Neural cell (in vitro differentiated cells): Measurements from ENCODE around the gene TNFRSF8. TPM values are rescaled to one million over a fixed set of nuclear protein-coding genes. Genes with fewer than 3 reads are reported as not detected.

ENCODE experiments used
- H2AFZ ChIP-seq: fragments of 200-600, 300-800 bp; sonication (generic), shearing (Covaris generic); 2 replicates; pipeline ENCODE4 v1.6.0; 2014; ENCODE audit warnings: low read depth, mild to moderate bottlenecking, antibody characterized with exemption, low read length, moderate library complexity
- H3F3A ChIP-seq: fragments of 200-600 bp; shearing (Covaris generic); 2 replicates; pipeline ENCODE4 v1.6.1; 2016; ENCODE audit warnings: mild to moderate bottlenecking, moderate library complexity, mixed read lengths, antibody characterized with exemption, low read length; ENCODE audit not compliant: insufficient read depth, poor library complexity, severe bottlenecking
- H3K27ac ChIP-seq: fragments of 200-600, 300-800 bp; sonication (generic), shearing (Covaris generic); 2 replicates; pipeline ENCODE4 v1.5.1; 2014; ENCODE audit warnings: mild to moderate bottlenecking, low read length, moderate library complexity
- H3K27me3 ChIP-seq: fragments of 300-800, 200-600 bp; sonication (generic), shearing (Covaris generic); 2 replicates; pipeline ENCODE4 v1.6.0; 2014; ENCODE audit warnings: mild to moderate bottlenecking, low read depth, low read length, moderate library complexity; ENCODE audit not compliant: insufficient read depth
- H3K36me3 ChIP-seq: fragments of 300-800, 200-600 bp; sonication (generic), shearing (Covaris generic); 2 replicates; pipeline ENCODE4 v1.5.1; 2014; ENCODE audit warnings: mild to moderate bottlenecking, antibody characterized with exemption, low read length, moderate library complexity; ENCODE audit not compliant: insufficient read depth
- H3K4me2 ChIP-seq: fragments of 300-800, 200-600 bp; sonication (generic), shearing (Covaris generic); 2 replicates; pipeline ENCODE4 v1.6.0; 2014; ENCODE audit warnings: mild to moderate bottlenecking, low read length
- H3K4me3 ChIP-seq: fragments of 300-800, 200-600 bp; sonication (generic), shearing (Covaris generic); 2 replicates; pipeline ENCODE4 v1.5.1; 2014; ENCODE audit warnings: mild to moderate bottlenecking, low read length, moderate library complexity
- H3K79me2 ChIP-seq: fragments of 200-600 bp; shearing (Covaris generic); replicated peaks from 2 replicates; pipeline ENCODE4 v1.6.0; 2014; ENCODE audit warnings: mild to moderate bottlenecking, low read length, moderate library complexity; ENCODE audit not compliant: insufficient read depth
- H3K9ac ChIP-seq: fragments of 300-800, 200-600 bp; sonication (generic), shearing (Covaris generic); 2 replicates; pipeline ENCODE4 v1.6.1; 2016; ENCODE audit warnings: mild to moderate bottlenecking, low read length, mixed read lengths
- H3K9me2 ChIP-seq: fragments of 200-600 bp; shearing (Covaris generic); 2 replicates; pipeline ENCODE4 v1.6.1; 2016; ENCODE audit warnings: mild to moderate bottlenecking, low read length, mixed read lengths; ENCODE audit not compliant: insufficient read depth
- H3K9me3 ChIP-seq: fragments of 200-600, 300-800 bp; sonication (generic), shearing (Covaris generic); 2 replicates; pipeline ENCODE4 v1.6.1; 2016; ENCODE audit warnings: mild to moderate bottlenecking, mixed run types, low read length, moderate library complexity, mixed read lengths
- H4K20me1 ChIP-seq: fragments of 200-600 bp; shearing (Covaris generic); 2 replicates; pipeline ENCODE4 v1.6.1; 2016; ENCODE audit warnings: mild to moderate bottlenecking, mixed run types; ENCODE audit not compliant: insufficient read depth
- CTCF ChIP-seq: fragments of 450-650 bp; IDR thresholded peaks from 2 replicates; pipeline ENCODE4 v1.5.1; 2014; ENCODE audit warnings: antibody characterized with exemption, mild to moderate bottlenecking, moderate library complexity; ENCODE audit not compliant: poor library complexity, severe bottlenecking
- EP300 ChIP-seq: fragments of 450-650 bp; conservative IDR thresholded peaks from 2 replicates; pipeline ENCODE4 v1.6.1; 2014; ENCODE audit warnings: antibody characterized with exemption, mild to moderate bottlenecking, moderate library complexity; ENCODE audit not compliant: poor library complexity, severe bottlenecking
- EZH2 ChIP-seq: fragments of 200-600, 300-800 bp; shearing (Covaris generic), sonication (generic); IDR thresholded peaks from 2 replicates; pipeline ENCODE4 v1.6.1; 2014; ENCODE audit warnings: antibody characterized with exemption, low read length, borderline replicate concordance, mild to moderate bottlenecking; ENCODE audit not compliant: insufficient read depth, poor library complexity, severe bottlenecking
- MXI1 ChIP-seq: fragments of 450-650 bp; conservative IDR thresholded peaks from 2 replicates; pipeline ENCODE4 v1.6.1; 2014; ENCODE audit warnings: antibody characterized with exemption, mild to moderate bottlenecking; ENCODE audit not compliant: poor library complexity, severe bottlenecking
- POLR2AphosphoS5 ChIP-seq: IDR thresholded peaks from 2 replicates; pipeline ENCODE4 v1.6.1; 2012
- RAD21 ChIP-seq: fragments of 450-650 bp; conservative IDR thresholded peaks from 2 replicates; pipeline ENCODE4 v1.6.1; 2014; ENCODE audit warnings: antibody characterized with exemption, mild to moderate bottlenecking, moderate library complexity
- REST ChIP-seq: IDR thresholded peaks from 2 replicates; pipeline ENCODE4 v1.6.1; 2012; ENCODE audit warnings: borderline replicate concordance
- SMC3 ChIP-seq: fragments of 450-650 bp; conservative IDR thresholded peaks from 2 replicates; pipeline ENCODE4 v1.6.1; 2014; ENCODE audit warnings: antibody characterized with exemption, mild to moderate bottlenecking, moderate library complexity; ENCODE audit not compliant: poor library complexity
- TAF1 ChIP-seq: IDR thresholded peaks from 2 replicates; pipeline ENCODE4 v1.6.1; 2012; ENCODE audit warnings: low read depth
- polyA plus RNA-seq: library from polyadenylated mRNA; depleted of rRNA; stranded (reverse); fragments of >200 nt; gene quantifications from 2 replicates; pipeline ENCODE4 v1.2.3, GENCODE V29; 2014

The TNFRSF8 gene
- polyA plus RNA-seq, 1 donor from 2014 or later, result not detected

- Histone ChIP-seq H4K20me1 (no peaks in the 10 kb centered on the region), H3K27ac (no peak overlapping the region), H3K36me3 (no peaks in the 10 kb centered on the region), H3K4me2 (no peak overlapping the region), H3K4me3 (no peak overlapping the region), H3K9me3 (peaks cover 7% of the 10 kb centered on the region), H3F3A (no peaks in the 10 kb centered on the region), H3K9me2 (no peaks in the 10 kb centered on the region), H3K27me3 (no peaks in the 10 kb centered on the region), H2AFZ (no peak overlapping the region), H3K9ac (no peak overlapping the region), H3K79me2 (no peaks in the 10 kb centered on the region)
- TF ChIP-seq SMC3, result no peak
- no peak for TF ChIP-seq REST
- TF ChIP-seq EP300, result no peak
- no peak for TF ChIP-seq CTCF
- TF ChIP-seq MXI1, result no peak
- TF ChIP-seq EZH2, result no peak
- no peak for TF ChIP-seq RAD21
- no peak for TF ChIP-seq TAF1
Observed at GRCh38 chr1:12083766-12084165, 20.7 kb downstream of the TNFRSF8 start.

GRCh38 chr1:12085643-12086260, 22.6 kb downstream of the TNFRSF8 start:
- TF ChIP-seq TAF1 (no peak), EP300 (no peak), CTCF (no peak), EZH2 (no peak), REST (no peak), MXI1 (no peak), POLR2AphosphoS5 (no peak), SMC3 (no peak), RAD21 (no peak)
- no peaks in the 10 kb centered on the region for H3F3A ChIP-seq
- H3K27ac ChIP-seq, result no peak overlapping the region
- H3K9me3 ChIP-seq, result peaks cover 7% of the 10 kb centered on the region
- H3K9ac ChIP-seq, result no peak overlapping the region
- no peaks in the 10 kb centered on the region for H3K36me3 ChIP-seq
- no peak overlapping the region for H3K4me2 ChIP-seq
- no peaks in the 10 kb centered on the region for H3K79me2 ChIP-seq
- no peaks in the 10 kb centered on the region for H4K20me1 ChIP-seq
- no peaks in the 10 kb centered on the region for H3K27me3 ChIP-seq
- H3K9me2 ChIP-seq, result no peaks in the 10 kb centered on the region
- H3K4me3 ChIP-seq, result no peak overlapping the region
- H2AFZ ChIP-seq, result no peak overlapping the region
